Body of pancreas (tissue), 4 donors: Measurements from ENCODE around the gene KCNG4.

Source experiments
- CTCF ChIP-seq, 7 experiments: fragments of 450-650 bp in 4 of 7; fragments of 200-600 bp in 3 of 7; sonication (generic) in 3 of 7; IDR thresholded peaks; one replicate each; pipeline ENCODE4 v1.5.1; 2016 to 2019; ENCODE audit warnings: antibody characterized with exemption in 7 of 7
- POLR2A ChIP-seq, 3 donors: fragments of 450-650 bp; IDR thresholded peaks; one replicate each; pipeline ENCODE4 v1.6.1; 2016; ENCODE audit warnings: antibody characterized with exemption in 3 of 3, mild to moderate bottlenecking in 2 of 3

DNA sequence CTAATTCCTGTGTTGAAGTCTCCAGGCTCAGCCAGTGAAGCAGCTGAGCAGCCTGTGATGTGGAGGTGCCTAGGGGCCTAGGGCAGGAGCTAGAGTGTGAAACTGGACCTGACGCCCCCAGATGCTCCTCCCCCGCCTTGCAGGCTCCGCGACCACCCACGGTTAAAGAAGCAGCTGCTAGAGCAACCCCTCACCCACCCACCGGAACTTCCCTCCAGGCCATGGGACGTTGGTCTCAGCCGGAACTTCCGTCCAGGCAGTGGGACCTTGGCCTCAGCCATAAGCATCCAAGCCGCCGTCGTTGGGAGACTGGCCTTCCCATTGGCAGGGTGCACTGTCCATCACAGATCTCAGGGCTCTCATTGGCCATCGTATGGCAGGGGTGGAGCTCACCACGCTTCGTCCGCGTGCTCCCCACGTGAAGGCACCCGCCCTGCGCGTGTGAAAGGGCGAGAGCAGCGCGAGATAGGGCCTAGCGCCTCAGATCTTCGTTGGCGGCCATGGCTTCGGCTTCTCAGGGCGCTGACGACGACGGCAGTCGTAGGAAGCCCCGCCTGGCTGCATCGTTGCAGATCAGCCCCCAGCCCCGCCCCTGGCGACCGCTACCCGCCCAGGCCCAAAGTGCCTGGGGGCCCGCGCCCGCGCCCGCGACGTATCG lies 49.0 kb downstream of the KCNG4 start, which contains the start of gene ADAD2:
- TF ChIP-seq CTCF (IDR thresholded peaks at IDR 0.05) (no peak), POLR2A (IDR thresholded peaks at IDR 0.05) (no peak)
